T-cell (primary cell): ENCODE results near the gene TMEM132C. TPM values are rescaled to one million over a fixed set of nuclear protein-coding genes. Genes with fewer than 3 reads are reported as not detected.

Source experiments
- ATAC-seq, 4 experiments: fragments of 200-7000 bp in 3 of 4; fragments of 150-1000 bp in 1 of 4; cut with Tn5 transposase; replicated peaks in 1 of 4; 1 replicate in 3 of 4; 2 replicates in 1 of 4; pipeline ENCODE4 v1.10.0; 2021; ENCODE audit warnings: moderate library complexity in 3 of 4, mild to moderate bottlenecking in 2 of 4, moderate number of reproducible peaks in 1 of 4
- CTCF ChIA-PET, 2 donors: fragments of 300-600 bp; sonication (Branson Sonifier 250); formaldehyde crosslinking; loops; one replicate each; lab custom pipeline; 2022; ENCODE audit warnings: antibody characterized with exemption in 2 of 2; lab: Charles Lee
- POLR2A ChIA-PET, 2 donors: fragments of 300-600 bp; sonication (Branson Sonifier 250); formaldehyde crosslinking; loops; one replicate each; lab custom pipeline; 2022; ENCODE audit warnings: antibody characterized with exemption in 2 of 2; lab: Charles Lee
- DNase-seq, 35 experiments: peaks; one replicate each; pipeline versions ENCODE4 v3.0.0 to v3.0.0-alpha.2; 2013 to 2023
- H3K27ac ChIP-seq: one replicate; pipeline ENCODE4 v1.5.1; 2013; ENCODE audit warnings: low read length
- H3K27me3 ChIP-seq, 2 experiments: replicated peaks in 1 of 2; 1 replicate in 1 of 2; 2 replicates in 1 of 2; pipeline versions ENCODE4 v1.6.1 to v1.7.0; 2013; ENCODE audit warnings: low read length in 1 of 2, mixed read lengths in 1 of 2; ENCODE audit not compliant: control insufficient read depth in 2 of 2, insufficient read depth in 2 of 2; ENCODE audit errors: extremely low read depth in 1 of 2
- H3K36me3 ChIP-seq, 2 donors: 1 replicate in 1 of 2; 2 replicates in 1 of 2; pipeline versions ENCODE4 v1.6.1 to v1.7.0; 2013; ENCODE audit warnings: low read length in 1 of 2; ENCODE audit not compliant: control insufficient read depth in 2 of 2, insufficient read depth in 1 of 2; ENCODE audit errors: extremely low read depth in 1 of 2
- H3K4me1 ChIP-seq, 2 experiments: 1 replicate in 1 of 2; 2 replicates in 1 of 2; pipeline versions ENCODE4 v1.6.1 to v1.7.0; 2013; ENCODE audit warnings: low read length in 2 of 2, mixed read lengths in 1 of 2; ENCODE audit not compliant: insufficient read depth in 2 of 2, control insufficient read depth in 1 of 2; ENCODE audit errors: extremely low read depth in 1 of 2
- H3K4me3 ChIP-seq, 2 donors: 1 replicate in 1 of 2; 2 replicates in 1 of 2; pipeline versions ENCODE4 v1.5.1 to v1.7.0; 2013; ENCODE audit warnings: mild to moderate bottlenecking in 2 of 2, low read length in 1 of 2, moderate library complexity in 1 of 2; ENCODE audit not compliant: control insufficient read depth in 1 of 2; ENCODE audit errors: extremely low read depth in 1 of 2
- H3K9me3 ChIP-seq: 2 replicates; pipeline ENCODE4 v1.7.0; 2013
- H3K27ac Mint-ChIP-seq, 2 donors: one replicate each; pipeline ENCODE4 v1.8.0; 2020 to 2021; ENCODE audit warnings: mild to moderate bottlenecking in 2 of 2, mixed read lengths in 2 of 2
- H3K27me3 Mint-ChIP-seq, 2 donors: one replicate each; pipeline ENCODE4 v1.8.0; 2021 to 2022; ENCODE audit warnings: mixed read lengths in 2 of 2
- H3K36me3 Mint-ChIP-seq: one replicate; pipeline ENCODE4 v1.8.0; 2021; ENCODE audit warnings: mixed read lengths
- H3K4me1 Mint-ChIP-seq, 3 donors: one replicate each; pipeline ENCODE4 v1.8.0; 2020 to 2022; ENCODE audit warnings: mixed read lengths in 3 of 3, mild to moderate bottlenecking in 1 of 3
- H3K4me3 Mint-ChIP-seq, 3 donors: one replicate each; pipeline ENCODE4 v1.8.0; 2020 to 2022; ENCODE audit warnings: mild to moderate bottlenecking in 3 of 3, mixed read lengths in 3 of 3, moderate library complexity in 3 of 3
- H3K9me3 Mint-ChIP-seq, 3 donors: one replicate each; pipeline ENCODE4 v1.8.0; 2020 to 2022; ENCODE audit warnings: mixed read lengths in 3 of 3
- WGBS: methylation state at CpG from one replicate; pipeline ENCODE4 v1.1.5; 2013; ENCODE audit warnings: missing lambda C conversion rate; ENCODE audit not compliant: insufficient coverage; 5-methylcytosine and 5-hydroxymethylcytosine counted together
- total RNA-seq, 35 experiments: library from RNA in 6 of 35; stranded (reverse) in 6 of 35; fragments of 120-200 nt in 1 of 35; gene quantifications; one replicate each; pipeline versions ENCODE4 v1.2.1 to v1.2.4 and lab custom pipeline; 2013 to 2026

Gene TMEM132C
- total RNA-seq, 5 donors from 2014 or later (not counting 1 experiment from before 2014, with no cell fraction given), result 0.07 TPM; not detected in 4

DNA sequence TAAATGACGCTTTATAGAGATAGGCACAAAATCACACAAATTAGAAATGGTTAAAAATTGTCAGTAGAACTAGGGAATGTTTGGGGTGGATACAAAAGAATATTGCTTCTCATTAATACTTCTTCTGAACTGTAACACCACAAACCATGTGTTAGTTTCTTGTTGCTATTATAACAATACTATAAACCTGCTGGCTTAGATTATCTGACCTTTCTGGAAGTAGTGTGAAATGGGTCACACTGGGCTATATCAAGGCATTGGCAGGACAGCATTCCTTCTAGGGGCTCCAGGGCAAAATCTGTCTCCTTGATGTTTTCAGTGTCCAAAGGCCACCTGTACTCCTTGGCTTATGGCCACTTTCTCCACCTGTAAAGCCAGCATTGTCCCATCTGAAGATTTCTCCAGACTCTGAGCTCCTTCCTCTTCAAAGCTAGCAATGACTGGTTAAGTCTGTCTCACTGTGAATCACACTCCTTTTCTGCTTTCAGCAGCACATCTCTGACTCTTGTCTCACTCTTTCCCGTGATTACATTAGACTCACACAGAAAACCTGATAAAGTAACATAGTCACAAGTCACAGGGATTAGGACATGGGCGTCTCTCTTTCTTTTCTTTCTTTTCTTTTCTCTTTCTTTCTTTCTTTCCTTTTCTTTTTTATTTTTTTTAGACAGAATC lies 470.5 kb downstream of the TMEM132C start:
- peaks cover 6 to 15% (median 14%) of the 10 kb centered on the region in 3 donors for H3K9me3 Mint-ChIP-seq
- H3K4me1 Mint-ChIP-seq, result no peaks in the 10 kb centered on the region
- H3K27ac Mint-ChIP-seq, result no peak overlapping the region
- DNase-seq, result no peak
- H3K36me3 Mint-ChIP-seq, result no peaks in the 10 kb centered on the region
- H3K9me3 ChIP-seq, result no peaks in the 10 kb centered on the region
- no peak overlapping the region for H3K4me3 ChIP-seq
- H3K27ac ChIP-seq, result no peak overlapping the region
- ATAC-seq, result no peak
- no peak overlapping the region for H3K4me3 Mint-ChIP-seq
- peaks cover 0 to 7% of the 10 kb centered on the region in 2 experiments for H3K4me1 ChIP-seq
- WGBS, result 79% methylated on average over 2 of the region's 3 CpGs
- POLR2A ChIA-PET, result no interaction called here
- H3K36me3 ChIP-seq, result no peaks in the 10 kb centered on the region
- CTCF ChIA-PET, result no interaction called here
- H3K27me3 ChIP-seq, result peaks cover 0 to 5% of the 10 kb centered on the region in 2 experiments
- peaks cover 6 to 17% of the 10 kb centered on the region in 2 donors for H3K27me3 Mint-ChIP-seq

DNA sequence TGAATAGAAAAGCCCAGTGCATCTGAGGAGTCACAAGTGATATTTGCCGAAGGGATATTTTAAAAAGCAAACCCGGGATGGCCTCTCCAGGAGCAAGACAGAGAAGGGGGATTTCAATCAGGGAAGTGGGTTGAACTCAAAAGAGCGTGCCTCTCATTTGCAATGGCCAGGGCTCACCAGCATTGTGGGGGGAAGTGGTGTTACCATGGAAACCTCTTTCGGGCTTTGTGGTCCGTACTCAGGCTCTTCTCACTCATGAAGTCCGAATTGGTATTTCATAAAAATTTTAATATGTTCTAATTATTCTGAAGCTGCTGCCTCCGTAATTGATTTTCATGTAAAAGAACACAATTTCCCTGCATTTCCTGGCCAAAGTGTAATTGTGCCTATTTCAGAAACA lies 476.9 kb downstream of the TMEM132C start:
- Histone ChIP-seq H3K27me3 (peaks cover 0 to 14% of the 10 kb centered on the region in 2 experiments), H3K27ac (peak overlapping the region; percentile 73), H3K36me3 (no peaks in the 10 kb centered on the region), H3K9me3 (no peaks in the 10 kb centered on the region), H3K4me1 (peaks cover 0 to 55% of the 10 kb centered on the region in 2 experiments), H3K4me3 (no peak overlapping the region)
- ChIA-PET CTCF (no interaction called here), POLR2A (no interaction called here)
- peaks cover 4% of the 10 kb centered on the region in 2 donors for H3K27me3 Mint-ChIP-seq
- DNase-seq (no peak), ATAC-seq (no peak)
- H3K36me3 Mint-ChIP-seq, result no peaks in the 10 kb centered on the region
- 59% methylated on average over 3 of the region's 7 CpGs for WGBS
- H3K4me1 Mint-ChIP-seq, result peaks cover 0 to 17% (median 2%) of the 10 kb centered on the region in 3 donors
- H3K9me3 Mint-ChIP-seq, result peaks cover 6 to 10% (median 9%) of the 10 kb centered on the region in 3 donors
- peak overlapping the region; percentile 22 to 37 for H3K27ac Mint-ChIP-seq
- no peak overlapping the region for H3K4me3 Mint-ChIP-seq

DNA sequence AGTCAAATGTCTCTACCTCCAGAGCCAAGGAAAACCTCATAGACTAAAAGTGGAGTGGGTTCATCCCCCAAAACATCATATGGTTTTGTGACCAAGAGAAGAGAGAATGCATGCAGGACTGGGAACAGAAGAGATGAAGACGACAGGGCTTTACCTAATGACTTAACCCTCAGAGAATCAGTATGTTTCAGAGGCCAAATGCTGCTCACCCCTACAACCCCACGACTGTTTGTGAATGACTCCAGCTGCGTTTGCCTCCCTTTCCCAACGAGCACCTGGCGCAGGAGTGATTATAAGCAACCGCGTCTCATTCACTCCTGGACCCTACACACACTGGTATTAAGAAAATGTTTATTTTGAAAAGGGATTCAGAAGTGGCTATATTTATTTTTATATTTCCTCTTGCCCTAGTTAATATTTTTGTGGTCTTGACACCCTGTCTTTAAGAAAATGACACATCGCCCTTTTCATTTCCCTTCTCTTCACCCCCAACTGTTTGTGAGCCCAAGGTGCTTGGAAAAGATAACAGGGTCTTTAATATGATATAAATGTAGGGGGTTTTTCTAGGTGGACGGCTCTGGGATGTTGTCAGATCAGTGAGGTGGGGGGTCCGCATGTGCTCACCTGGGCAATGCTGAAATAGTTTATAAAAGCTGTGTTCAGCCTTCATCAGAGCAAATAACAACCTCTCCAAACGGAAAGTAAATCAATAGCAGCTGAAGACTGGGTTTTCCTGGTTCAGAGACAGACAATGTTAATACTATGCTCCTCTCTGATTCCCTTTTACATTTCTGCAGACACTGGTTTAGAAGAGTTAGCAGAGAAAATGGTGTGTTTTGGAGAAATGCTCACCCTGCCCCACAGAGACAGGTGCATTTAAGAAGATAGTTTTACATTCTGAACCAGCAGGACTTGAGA lies 479.1 kb downstream of the TMEM132C start:
- WGBS, result no CpG with 5 or more reads among the region's 11 CpGs
- Mint-ChIP-seq H3K36me3 (no peaks in the 10 kb centered on the region), H3K4me1 (peaks cover 0 to 17% (median 2%) of the 10 kb centered on the region in 3 donors), H3K4me3 (peak overlapping the region in 1 of 3 donors; percentile 9), H3K27me3 (peaks cover 4% of the 10 kb centered on the region in 2 donors), H3K27ac (peak overlapping the region; percentile 74 to 85), H3K9me3 (no peaks in the 10 kb centered on the region)
- H3K4me1 ChIP-seq, result peaks cover 0 to 55% of the 10 kb centered on the region in 2 experiments
- no peaks in the 10 kb centered on the region for H3K36me3 ChIP-seq
- DNase-seq, result peak in 1 of 35 experiments; percentile 6
- POLR2A ChIA-PET, result no interaction called here
- peak overlapping the region; percentile 73 for H3K27ac ChIP-seq
- peak in 1 of 4 experiments; percentile 44 for ATAC-seq
- CTCF ChIA-PET, result no interaction called here
- H3K9me3 ChIP-seq, result no peaks in the 10 kb centered on the region
- H3K27me3 ChIP-seq, result peaks cover 0 to 14% of the 10 kb centered on the region in 2 experiments
- H3K4me3 ChIP-seq, result no peak overlapping the region

DNA sequence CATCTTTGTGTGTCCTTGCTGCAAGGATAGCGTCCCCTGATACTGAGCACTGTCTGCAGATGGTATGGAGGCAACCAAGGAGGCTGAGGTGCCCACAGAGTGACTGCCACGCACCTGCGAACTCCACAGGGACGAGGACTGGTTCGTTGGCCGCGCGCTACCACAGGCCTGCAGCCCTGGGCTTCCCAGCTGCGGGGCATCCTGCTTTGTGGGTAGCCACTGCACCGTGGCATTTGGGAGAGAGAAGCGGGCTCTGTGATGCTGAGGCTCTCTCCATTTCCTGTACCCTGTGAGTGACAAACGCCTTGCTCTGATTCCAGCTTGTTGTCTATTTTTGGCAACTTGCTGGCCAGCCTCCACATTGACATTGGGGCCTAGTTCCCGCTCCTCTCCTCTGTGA lies 480.5 kb downstream of the TMEM132C start:
- CTCF ChIA-PET, result no interaction called here
- peaks cover 0 to 2% of the 10 kb centered on the region in 2 donors for H3K27me3 Mint-ChIP-seq
- H3K27ac Mint-ChIP-seq, result no peak overlapping the region
- H3K9me3 Mint-ChIP-seq, result no peaks in the 10 kb centered on the region
- H3K36me3 ChIP-seq, result no peaks in the 10 kb centered on the region
- peaks cover 0 to 17% (median 2%) of the 10 kb centered on the region in 3 donors for H3K4me1 Mint-ChIP-seq
- peaks cover 0 to 48% of the 10 kb centered on the region in 2 experiments for H3K4me1 ChIP-seq
- H3K27me3 ChIP-seq, result peaks cover 0 to 12% of the 10 kb centered on the region in 2 experiments
- POLR2A ChIA-PET, result no interaction called here
- no peaks in the 10 kb centered on the region for H3K36me3 Mint-ChIP-seq
- H3K4me3 ChIP-seq, result no peak overlapping the region
- DNase-seq (no peak), ATAC-seq (no peak)
- no peaks in the 10 kb centered on the region for H3K9me3 ChIP-seq
- H3K27ac ChIP-seq, result peak overlapping the region; percentile 73
- WGBS, result 43% methylated on average over 10 of the region's 13 CpGs
- H3K4me3 Mint-ChIP-seq, result no peak overlapping the region

DNA sequence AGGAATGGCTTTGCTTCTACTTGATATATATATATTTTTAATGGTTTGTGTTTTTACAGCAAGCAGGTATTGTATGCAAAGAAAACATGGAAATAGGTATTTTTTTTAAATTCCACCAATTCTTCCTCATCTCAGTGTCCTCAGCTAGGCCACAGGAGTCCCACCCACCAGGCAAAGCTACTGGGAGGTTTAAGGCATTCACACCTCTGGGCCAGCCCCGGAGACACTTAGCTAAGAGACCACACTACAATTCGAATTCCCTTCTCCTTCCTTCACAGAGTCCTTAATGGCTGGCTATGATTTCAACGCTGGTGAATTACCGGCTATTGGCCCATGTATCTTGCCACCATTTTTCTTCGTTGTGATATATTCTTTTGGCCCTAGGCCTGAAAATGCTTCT lies 485.4 kb downstream of the TMEM132C start:
- ATAC-seq (no peak), DNase-seq (no peak)
- Histone ChIP-seq H3K27ac (no peak overlapping the region), H3K9me3 (no peaks in the 10 kb centered on the region), H3K4me3 (no peak overlapping the region), H3K4me1 (peaks cover 0 to 14% of the 10 kb centered on the region in 2 experiments), H3K27me3 (peaks cover 0 to 3% of the 10 kb centered on the region in 2 experiments), H3K36me3 (no peaks in the 10 kb centered on the region)
- H3K4me1 Mint-ChIP-seq, result peaks cover 0 to 2% (median 0%) of the 10 kb centered on the region in 3 donors
- H3K27ac Mint-ChIP-seq, result no peak overlapping the region
- H3K9me3 Mint-ChIP-seq, result no peaks in the 10 kb centered on the region
- H3K36me3 Mint-ChIP-seq, result no peaks in the 10 kb centered on the region
- no peaks in the 10 kb centered on the region for H3K27me3 Mint-ChIP-seq
- POLR2A ChIA-PET, result no interaction called here
- H3K4me3 Mint-ChIP-seq, result no peak overlapping the region
- CTCF ChIA-PET, result no interaction called here
- WGBS, result 100% methylated on average over 1 of the region's 5 CpGs

DNA sequence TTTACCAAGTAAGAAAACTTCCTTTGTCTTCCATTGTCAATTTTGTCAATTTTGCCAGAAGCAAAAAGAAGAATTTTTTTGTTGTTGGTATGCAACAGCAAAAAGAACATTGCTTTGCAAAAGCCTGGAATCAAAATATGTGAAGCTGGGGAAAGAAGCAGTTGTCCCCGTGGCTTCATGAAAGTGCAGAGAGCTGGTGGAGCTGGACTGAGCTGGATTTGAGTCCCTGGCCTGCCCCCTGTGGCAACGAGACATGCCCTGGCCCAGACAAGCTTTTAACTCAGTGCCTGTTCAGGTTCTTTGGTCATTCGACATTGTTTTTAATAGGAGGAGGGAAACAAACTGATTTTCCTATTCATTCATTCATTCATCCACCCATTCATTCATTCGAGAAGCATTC lies 486.5 kb downstream of the TMEM132C start:
- WGBS, result 75% methylated on average over 1 of the region's 4 CpGs

More for the DNA sequence above, 486.5 kb downstream of the TMEM132C start:
- peaks cover 0 to 5% of the 10 kb centered on the region in 2 experiments for H3K4me1 ChIP-seq
- DNase-seq (no peak), ATAC-seq (no peak)
- no peaks in the 10 kb centered on the region for H3K36me3 ChIP-seq
- no peak overlapping the region for H3K27ac ChIP-seq
- POLR2A ChIA-PET, result no interaction called here
- Mint-ChIP-seq H3K9me3 (no peaks in the 10 kb centered on the region), H3K4me3 (no peak overlapping the region), H3K4me1 (no peaks in the 10 kb centered on the region), H3K27me3 (no peaks in the 10 kb centered on the region), H3K36me3 (no peaks in the 10 kb centered on the region), H3K27ac (no peak overlapping the region)
- H3K4me3 ChIP-seq, result no peak overlapping the region
- CTCF ChIA-PET, result interaction anchor here in 1 of 2 donors (0.7 kb wide), 1 partner anchor 53 kb away, joined by 6 read pairs; no protein-coding TSS in a partner anchor
- H3K27me3 ChIP-seq, result peaks cover 0 to under 1% of the 10 kb centered on the region in 2 experiments
- H3K9me3 ChIP-seq, result no peaks in the 10 kb centered on the region
